HepG2 (cell line): ENCODE results near the gene FAM193A. TPM values are rescaled to one million over a fixed set of nuclear protein-coding genes. Genes with fewer than 3 reads are reported as not detected.

Source experiments
- ATAC-seq: fragments of 200-7000 bp; cut with Tn5 transposase; 3 replicates; pipeline ENCODE4 v1.9.1; 2020; ENCODE audit warnings: mild to moderate bottlenecking, moderate library complexity
- BruUV-seq: library from RNA; stranded (reverse); fragments of 400-500 nt; replicated peaks from 2 replicates; lab custom pipeline; 2021; lab: Mats Ljungman, UMichigan
- CTCF ChIA-PET: fragments of 300-600 bp; formaldehyde crosslinking; extraction: SDS; loops from one replicate; lab custom pipeline; 2021; ENCODE audit warnings: low total read pairs, inconsistent platforms, low intra/inter-chr PET ratio; lab: Yijun Ruan, JAX
- POLR2A ChIA-PET: fragments of 350-600 bp; sonication (Branson Sonifier 250); formaldehyde crosslinking; loops from one replicate; lab custom pipeline; 2020; ENCODE audit warnings: antibody characterized with exemption, inconsistent platforms; lab: Yijun Ruan, JAX
- DNase-seq: peaks from one replicate; pipeline ENCODE4 v3.0.0-alpha.2; 2015; ENCODE audit warnings: low spot score
- FAIRE-seq: peaks from 3 replicates; lab custom pipeline; 2011; peaks lifted over from hg19 to GRCh38; lab: Jason Lieb, UNC
- H2AFZ ChIP-seq: one replicate; pipeline ENCODE4 v1.6.1; 2011; ENCODE audit warnings: low read length, inconsistent platforms
- H3K27ac ChIP-seq: fragments of 300-600 bp; 3 replicates; pipeline ENCODE4 v1.8.0; 2011; ENCODE audit warnings: mixed run types, mild to moderate bottlenecking, mixed read lengths, low read length, inconsistent platforms; ENCODE audit not compliant: insufficient read depth; ENCODE audit errors: extremely low read length
- H3K27me3 ChIP-seq, 2 experiments: fragments of 200-600 bp in 1 of 2; 2 replicates in 1 of 2; 3 replicates in 1 of 2; pipeline versions ENCODE4 v1.6.0 to v1.8.0; 2011; ENCODE audit warnings: low read length in 2 of 2, mild to moderate bottlenecking in 2 of 2, moderate library complexity in 2 of 2, inconsistent platforms in 1 of 2; ENCODE audit not compliant: insufficient read depth in 2 of 2, control insufficient read depth in 1 of 2
- H3K36me3 ChIP-seq, 2 experiments: fragments of 200-600 bp in 1 of 2; replicated peaks in 1 of 2; 2 replicates in 1 of 2; 3 replicates in 1 of 2; pipeline versions ENCODE4 v1.5.1 to v1.8.0; 2011; ENCODE audit warnings: low read length in 2 of 2, inconsistent platforms in 1 of 2; ENCODE audit not compliant: insufficient read depth in 2 of 2, control insufficient read depth in 1 of 2
- H3K4me1 ChIP-seq: 2 replicates; pipeline ENCODE4 v1.5.1; 2012; ENCODE audit warnings: low read length, inconsistent platforms; ENCODE audit not compliant: insufficient read depth
- H3K4me2 ChIP-seq: 2 replicates; pipeline ENCODE4 v1.6.0; 2011; ENCODE audit warnings: low read depth, low read length, inconsistent platforms
- H3K4me3 ChIP-seq, 3 experiments: fragments of 200-600 bp in 1 of 3; sonication (generic), shearing (Covaris generic) in 1 of 3; replicated peaks in 1 of 3; 2 replicates each; pipeline ENCODE4 v1.5.1; 2011 to 2016; ENCODE audit warnings: low read length in 3 of 3, inconsistent platforms in 2 of 3, low read depth in 2 of 3, mild to moderate bottlenecking in 2 of 3, control low read depth in 1 of 3, mixed read lengths in 1 of 3; ENCODE audit not compliant: insufficient read depth in 1 of 3
- H3K79me2 ChIP-seq: one replicate; pipeline ENCODE4 v1.6.1; 2011; ENCODE audit warnings: low read length, inconsistent platforms; ENCODE audit not compliant: insufficient read depth
- H3K9ac ChIP-seq: 2 replicates; pipeline ENCODE4 v1.6.0; 2011; ENCODE audit warnings: mild to moderate bottlenecking, low read depth, low read length, inconsistent platforms; ENCODE audit not compliant: insufficient read depth
- H3K9me3 ChIP-seq: 2 replicates; pipeline ENCODE4 v1.5.1; 2012; ENCODE audit warnings: mild to moderate bottlenecking, low read length
- H4K20me1 ChIP-seq: 2 replicates; pipeline ENCODE4 v1.6.0; 2011; ENCODE audit warnings: inconsistent platforms, mild to moderate bottlenecking, low read length, moderate library complexity; ENCODE audit not compliant: insufficient read depth
- ATF6 ChIP-seq: sonication (generic); formaldehyde crosslinking; conservative IDR thresholded peaks from 2 replicates; pipeline ENCODE4 v1.4.0; 2020; ENCODE audit warnings: missing genetic modification reagents
- MED13 ChIP-seq: sonication (generic); formaldehyde crosslinking; IDR thresholded peaks from 2 replicates; pipeline ENCODE4 v1.5.0; 2020; ENCODE audit warnings: missing genetic modification reagents
- NPAS2 ChIP-seq: sonication (generic); formaldehyde crosslinking; IDR thresholded peaks from 2 replicates; pipeline ENCODE4 v1.8.0; 2022; ENCODE audit warnings: mild to moderate bottlenecking, missing genetic modification reagents, borderline replicate concordance
- ZNF747 ChIP-seq: sonication (generic); formaldehyde crosslinking; IDR thresholded peaks from 2 replicates; pipeline ENCODE4 v1.8.1; 2023; ENCODE audit warnings: missing genetic modification reagents, mild to moderate bottlenecking, borderline replicate concordance
- WGBS: methylation state at CpG from one replicate; pipeline ENCODE4 v1.1.6; 2017; ENCODE audit warnings: low lambda C conversion rate; 5-methylcytosine and 5-hydroxymethylcytosine counted together
- in situ Hi-C: cut with HindIII; loops from 2 replicates; pipeline ENCODE4 v1.10.0; 2017; ENCODE audit warnings: low pct_unique_long_range_greater_than_20kb; ENCODE audit not compliant: extremely low pct_ligation_motif_present
- intact Hi-C: fragments of 100-400 bp; cut with micrococcal nuclease; formaldehyde crosslinking; loops from one replicate; pipeline ENCODE4 v1.10.0; 2022; ENCODE audit not compliant: unreplicated experiment
- polyA plus RNA-seq, 8 experiments: library from polyadenylated mRNA; depleted of rRNA in 3 of 8; stranded (reverse) in 7 of 8; unstranded in 1 of 8; fragments of >200 nt; fragmentation: Illumina TruSeq in 4 of 8; extraction: Trizol in 4 of 8; gene quantifications; 2 replicates each; pipeline versions ENCODE4 v1.2.1 to v1.2.3, GENCODE V29; 2011 to 2016; ENCODE audit warnings: low read depth in 4 of 8, missing spikeins in 1 of 8, mixed read lengths in 1 of 8; ENCODE audit not compliant: insufficient read depth in 1 of 8
- small RNA-seq, 3 experiments: library from RNA; depleted of rRNA; stranded (forward); fragments of <200 nt; gene quantifications; one replicate each; pipeline ENCODE3, GENCODE V24; 2012; ENCODE audit warnings: low read depth in 2 of 3, low replicate concordance in 1 of 3; ENCODE audit not compliant: insufficient read length in 3 of 3, insufficient read depth in 2 of 3
- total RNA-seq, 5 experiments: library from RNA; depleted of rRNA; stranded (reverse); fragments of >200 nt; fragmentation: Illumina TruSeq; extraction: Trizol; gene quantifications; 2 replicates each; pipeline ENCODE4 v1.2.3, GENCODE V29; 2016; ENCODE audit warnings: low read depth in 1 of 5

FAM193A gene
- total and polyA plus RNA-seq, 2 of the 13 experiments (the other 11 are each of a cell fraction or from before 2014, with no cell fraction given): 5.7 to 8.7 TPM

- H3K4me2 ChIP-seq: no peak overlapping the region
- CTCF ChIA-PET: no interaction called here
- no peak overlapping the region for H2AFZ ChIP-seq
- H3K27me3 ChIP-seq: no peaks in the 10 kb centered on the region
- no peak overlapping the region for H3K9ac ChIP-seq
- intact Hi-C loops (no loop called here), in situ Hi-C loops (no loop called here)
- H3K27ac ChIP-seq: no peak overlapping the region
- no peaks in the 10 kb centered on the region for H4K20me1 ChIP-seq
- DNase-seq: no peak
- TF ChIP-seq NPAS2 (no peak), ZNF747 (CRISPR knock-in tag) (no peak), MED13 (CRISPR knock-in tag) (no peak), ATF6 (CRISPR knock-in tag) (no peak)
- FAIRE-seq: no peak
- ATAC-seq: no peak
- no TSS peak for BruUV-seq
- H3K36me3 ChIP-seq: no peaks in the 10 kb centered on the region
- H3K9me3 ChIP-seq: no peaks in the 10 kb centered on the region
- no peak overlapping the region for H3K4me3 ChIP-seq
- H3K79me2 ChIP-seq: no peaks in the 10 kb centered on the region
- POLR2A ChIA-PET: interaction anchor here (1.0 to 1.6 kb wide), 2 partner anchors 10 to 19 kb away, joined by 3 to 8 read pairs; partner anchors contain the start of gene SH3BP2
- 62% methylated on average over 10 of the region's 10 CpGs for whole genome bisulfite sequencing
- peaks cover 22% of the 10 kb centered on the region for H3K4me1 ChIP-seq
Measured at GRCh38 chr4:2781911-2782310, 245.5 kb downstream of the FAM193A start.

Small RNA genes within 50 kb of the gene (small RNA-seq; reads per million reads assigned to genes)
- gene CR545473.1 (0 reads per million in 3 experiments), gene RF00019 (0 reads per million in 3 experiments)

Other genes starting within 250 kb of the FAM193A start
- gene ZFYVE28, start 118.0 kb upstream of the FAM193A start, total RNA-seq (2016; rRNA removed; fragmentation: Illumina TruSeq; extraction: Trizol): 0.22 and 0.24 TPM in 2 replicates
- 0.12 and 0.30 TPM in 2 replicates for gene ZFYVE28, start 118.0 kb upstream of the FAM193A start, polyA plus RNA-seq (2011; rRNA removed)
- gene CFAP99, start 117.7 kb upstream of the FAM193A start, total RNA-seq (2016; rRNA removed; fragmentation: Illumina TruSeq; extraction: Trizol): not detected in 2 replicates
- 0.07 TPM in 1 of 2 replicates, not detected in the other for gene CFAP99, start 117.7 kb upstream of the FAM193A start, polyA plus RNA-seq (2011; rRNA removed)
- 38.1 and 46.7 TPM in 2 replicates for gene RNF4, start 67.5 kb upstream of the FAM193A start, total RNA-seq (2016; rRNA removed; fragmentation: Illumina TruSeq; extraction: Trizol)
- gene RNF4, start 67.5 kb upstream of the FAM193A start, polyA plus RNA-seq (2011; rRNA removed): 40.3 and 45.1 TPM in 2 replicates
- 28.5 and 38.0 TPM in 2 replicates for gene TNIP2, start 219.7 kb downstream of the FAM193A start, total RNA-seq (2016; rRNA removed; fragmentation: Illumina TruSeq; extraction: Trizol)
- 25.6 and 30.1 TPM in 2 replicates for gene TNIP2, start 219.7 kb downstream of the FAM193A start, polyA plus RNA-seq (2011; rRNA removed)